Esophagus squamous epithelium (tissue), 5 donors: ENCODE data around the gene DOCK1. TPM values are rescaled to one million over a fixed set of nuclear protein-coding genes. Genes with fewer than 3 reads are reported as not detected.

Experiments
- DNase-seq: peaks from one replicate; lab custom pipeline; 2025; lab: John Stamatoyannopoulos, UW
- H3K27ac ChIP-seq, 4 donors: fragments of 200-600 bp; sonication (generic); one replicate each; pipeline ENCODE4 v1.5.1; 2016 to 2019; ENCODE audit warnings: mild to moderate bottlenecking in 1 of 4
- H3K27me3 ChIP-seq, 4 donors: fragments of 200-600 bp; sonication (generic); 1 replicate in 3 of 4; 2 replicates in 1 of 4; pipeline versions ENCODE4 v1.5.1 to v1.6.0; 2017 to 2021; ENCODE audit warnings: antibody characterized with exemption in 1 of 4
- H3K36me3 ChIP-seq, 3 donors: fragments of 200-600 bp; sonication (generic); one replicate each; pipeline ENCODE4 v1.5.1; 2016 to 2019
- H3K4me1 ChIP-seq, 3 donors: fragments of 200-600 bp; sonication (generic); one replicate each; pipeline ENCODE4 v1.5.1; 2017 to 2019
- H3K4me3 ChIP-seq, 4 donors: fragments of 200-600 bp; sonication (generic); 1 replicate in 3 of 4; 2 replicates in 1 of 4; pipeline ENCODE4 v1.5.1; 2016 to 2019; ENCODE audit warnings: mild to moderate bottlenecking in 2 of 4, moderate library complexity in 1 of 4
- H3K9me3 ChIP-seq, 3 donors: fragments of 200-600 bp; sonication (generic); one replicate each; pipeline ENCODE4 v1.5.1; 2016 to 2019
- CTCF ChIP-seq, 6 experiments: fragments of 450-650 bp in 4 of 6; fragments of 200-600 bp in 2 of 6; sonication (generic) in 2 of 6; IDR thresholded peaks; one replicate each; pipeline ENCODE4 v1.5.1; 2016 to 2019; ENCODE audit warnings: antibody characterized with exemption in 6 of 6, mild to moderate bottlenecking in 4 of 6, moderate library complexity in 4 of 6
- POLR2A ChIP-seq, 4 donors: fragments of 450-650 bp; IDR thresholded peaks; one replicate each; pipeline ENCODE4 v1.6.1; 2017; ENCODE audit warnings: antibody characterized with exemption in 4 of 4, mild to moderate bottlenecking in 4 of 4, moderate library complexity in 3 of 4
- WGBS, 2 donors: methylation state at CpG; one replicate each; pipeline ENCODE4 v1.1.5; 2018; 5-methylcytosine and 5-hydroxymethylcytosine counted together
- intact Hi-C: fragments of 100-400 bp; cut with DNase I; formaldehyde crosslinking; loops from one replicate; pipeline ENCODE4 v1.15.0; 2022
- total RNA-seq, 4 donors: library from RNA; depleted of rRNA; stranded (reverse); fragments of >200 nt; gene quantifications; one replicate each; pipeline ENCODE4 v1.1.0, GENCODE V29; 2016
- donor health status: DM: yes; HTN: yes; CAD: no.

Gene DOCK1
- total RNA-seq, 4 donors from 2014 or later: 31.8 to 83.4 (median 49.8) TPM

DNA sequence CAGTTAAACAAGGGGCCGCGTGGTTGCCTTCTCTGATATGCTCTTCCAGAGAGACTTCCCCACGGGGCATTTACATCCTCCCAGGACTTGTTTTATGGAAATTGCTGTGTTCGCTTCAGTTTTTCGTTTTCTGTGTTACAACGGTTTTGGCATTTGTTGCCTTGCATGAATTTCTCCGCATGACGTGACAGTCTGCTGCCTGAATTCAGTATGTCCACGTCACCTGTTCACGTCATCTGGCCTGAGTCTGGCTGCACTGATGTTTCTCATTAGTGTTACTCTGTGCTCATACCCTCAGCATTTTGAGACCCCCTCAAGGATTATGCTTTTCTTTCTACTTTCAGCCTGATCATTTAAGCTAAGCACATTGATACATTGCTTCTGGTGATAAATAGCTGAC lies 340.2 kb downstream of the DOCK1 start:
- Histone ChIP-seq H3K27ac (no peak overlapping the region), H3K4me1 (no peaks in the 10 kb centered on the region), H3K4me3 (no peak overlapping the region), H3K9me3 (no peaks in the 10 kb centered on the region), H3K36me3 (peaks cover 0 to 33% (median 0%) of the 10 kb centered on the region in 3 donors), H3K27me3 (no peaks in the 10 kb centered on the region)
- 85 to 96% methylated on average over 10 of the region's 10 CpGs for WGBS, 2 donors
- no peak for DNase-seq
- intact Hi-C loops: no loop called here
- TF ChIP-seq POLR2A (IDR thresholded peaks at IDR 0.05) (no peak), CTCF (IDR thresholded peaks at IDR 0.05) (no peak)

DNA sequence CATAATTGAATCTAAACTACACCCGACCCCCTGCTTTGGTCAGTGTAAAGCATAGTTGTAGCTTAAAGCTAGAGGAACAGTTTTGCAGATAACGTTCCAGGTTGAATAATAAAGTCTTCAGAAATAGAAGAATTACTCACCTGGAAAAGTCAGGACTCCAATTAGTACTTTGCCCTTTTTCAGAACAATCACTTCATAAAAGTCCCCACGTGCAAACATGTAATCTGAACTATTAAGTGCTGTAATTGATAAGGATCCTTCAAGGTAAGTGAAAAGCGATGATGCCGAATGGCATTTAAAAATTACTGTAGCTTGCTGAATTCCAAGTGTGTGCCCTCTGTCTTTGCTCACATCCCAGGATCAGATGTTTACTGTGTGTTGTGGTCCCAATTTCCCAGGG lies 344.8 kb downstream of the DOCK1 start:
- Histone ChIP-seq H3K27ac (no peak overlapping the region), H3K9me3 (no peaks in the 10 kb centered on the region), H3K27me3 (no peaks in the 10 kb centered on the region), H3K4me1 (no peaks in the 10 kb centered on the region), H3K36me3 (peaks cover 0 to 48% (median 0%) of the 10 kb centered on the region in 3 donors), H3K4me3 (no peak overlapping the region)
- no peak for DNase-seq
- intact Hi-C loops: no loop called here
- WGBS, 2 donors: 77 to 83% methylated on average over 5 of the region's 5 CpGs
- TF ChIP-seq POLR2A (IDR thresholded peaks at IDR 0.05) (no peak), CTCF (IDR thresholded peaks at IDR 0.05) (no peak)

GRCh38 chr10:127252818-127253217 lies 347.6 kb downstream of the DOCK1 start:
- 89 to 95% methylated on average over 6 of the region's 6 CpGs for WGBS, 2 donors
- H3K27ac ChIP-seq: no peak overlapping the region
- H3K9me3 ChIP-seq: no peaks in the 10 kb centered on the region
- no peaks in the 10 kb centered on the region for H3K27me3 ChIP-seq
- no peak for TF ChIP-seq CTCF (IDR thresholded peaks at IDR 0.05)
- TF ChIP-seq POLR2A (IDR thresholded peaks at IDR 0.05): no peak
- no peak overlapping the region for H3K4me3 ChIP-seq
- DNase-seq: no peak
- intact Hi-C loops: no loop called here
- H3K36me3 ChIP-seq: peaks cover 0 to 48% (median 0%) of the 10 kb centered on the region in 3 donors
- no peaks in the 10 kb centered on the region for H3K4me1 ChIP-seq

- H3K9me3 ChIP-seq: no peaks in the 10 kb centered on the region
- H3K27ac ChIP-seq: no peak overlapping the region
- H3K27me3 ChIP-seq: no peaks in the 10 kb centered on the region
- H3K36me3 ChIP-seq: peaks cover 0 to 49% (median 7%) of the 10 kb centered on the region in 3 donors
- DNase-seq: no peak
- TF ChIP-seq POLR2A (IDR thresholded peaks at IDR 0.05): no peak
- TF ChIP-seq CTCF (IDR thresholded peaks at IDR 0.05): no peak
- intact Hi-C loops: no loop called here
- 46 to 77% methylated on average over 3 of the region's 3 CpGs for WGBS, 2 donors
- H3K4me3 ChIP-seq: no peak overlapping the region
- no peaks in the 10 kb centered on the region for H3K4me1 ChIP-seq
These were observed 349.0 kb downstream of the DOCK1 start for GRCh38 chr10:127254276-127254675.

- H3K4me3 ChIP-seq: no peak overlapping the region
- no peak for TF ChIP-seq CTCF (IDR thresholded peaks at IDR 0.05)
- no peak for TF ChIP-seq POLR2A (IDR thresholded peaks at IDR 0.05)
- intact Hi-C loops: no loop called here
- H3K27me3 ChIP-seq: no peaks in the 10 kb centered on the region
- peaks cover 0 to 44% (median 7%) of the 10 kb centered on the region in 3 donors for H3K36me3 ChIP-seq
- 68 to 72% methylated on average over 6 to 8 of the region's 8 CpGs for WGBS, 2 donors
- no peak overlapping the region for H3K27ac ChIP-seq
- DNase-seq: no peak
- H3K9me3 ChIP-seq: no peaks in the 10 kb centered on the region
- H3K4me1 ChIP-seq: no peaks in the 10 kb centered on the region
These were observed 352.2 kb downstream of the DOCK1 start for GRCh38 chr10:127257395-127257794.
